Measurements from ENCODE around the gene ITFG1. TPM values are rescaled to one million over a fixed set of nuclear protein-coding genes. Genes with fewer than 3 reads are reported as not detected.

ITFG1 gene
- total and polyA plus RNA-seq, 9 of the 15 experiments (the other 6 are each of a cell fraction or from before 2014, with no cell fraction given) = 17.1 to 83.5 (median 35.8) TPM

GRCh38 chr16:47230296-47230695 is 230.6 kb downstream of the ITFG1 start (continued):
- TF ChIP-seq, protein P1, sequence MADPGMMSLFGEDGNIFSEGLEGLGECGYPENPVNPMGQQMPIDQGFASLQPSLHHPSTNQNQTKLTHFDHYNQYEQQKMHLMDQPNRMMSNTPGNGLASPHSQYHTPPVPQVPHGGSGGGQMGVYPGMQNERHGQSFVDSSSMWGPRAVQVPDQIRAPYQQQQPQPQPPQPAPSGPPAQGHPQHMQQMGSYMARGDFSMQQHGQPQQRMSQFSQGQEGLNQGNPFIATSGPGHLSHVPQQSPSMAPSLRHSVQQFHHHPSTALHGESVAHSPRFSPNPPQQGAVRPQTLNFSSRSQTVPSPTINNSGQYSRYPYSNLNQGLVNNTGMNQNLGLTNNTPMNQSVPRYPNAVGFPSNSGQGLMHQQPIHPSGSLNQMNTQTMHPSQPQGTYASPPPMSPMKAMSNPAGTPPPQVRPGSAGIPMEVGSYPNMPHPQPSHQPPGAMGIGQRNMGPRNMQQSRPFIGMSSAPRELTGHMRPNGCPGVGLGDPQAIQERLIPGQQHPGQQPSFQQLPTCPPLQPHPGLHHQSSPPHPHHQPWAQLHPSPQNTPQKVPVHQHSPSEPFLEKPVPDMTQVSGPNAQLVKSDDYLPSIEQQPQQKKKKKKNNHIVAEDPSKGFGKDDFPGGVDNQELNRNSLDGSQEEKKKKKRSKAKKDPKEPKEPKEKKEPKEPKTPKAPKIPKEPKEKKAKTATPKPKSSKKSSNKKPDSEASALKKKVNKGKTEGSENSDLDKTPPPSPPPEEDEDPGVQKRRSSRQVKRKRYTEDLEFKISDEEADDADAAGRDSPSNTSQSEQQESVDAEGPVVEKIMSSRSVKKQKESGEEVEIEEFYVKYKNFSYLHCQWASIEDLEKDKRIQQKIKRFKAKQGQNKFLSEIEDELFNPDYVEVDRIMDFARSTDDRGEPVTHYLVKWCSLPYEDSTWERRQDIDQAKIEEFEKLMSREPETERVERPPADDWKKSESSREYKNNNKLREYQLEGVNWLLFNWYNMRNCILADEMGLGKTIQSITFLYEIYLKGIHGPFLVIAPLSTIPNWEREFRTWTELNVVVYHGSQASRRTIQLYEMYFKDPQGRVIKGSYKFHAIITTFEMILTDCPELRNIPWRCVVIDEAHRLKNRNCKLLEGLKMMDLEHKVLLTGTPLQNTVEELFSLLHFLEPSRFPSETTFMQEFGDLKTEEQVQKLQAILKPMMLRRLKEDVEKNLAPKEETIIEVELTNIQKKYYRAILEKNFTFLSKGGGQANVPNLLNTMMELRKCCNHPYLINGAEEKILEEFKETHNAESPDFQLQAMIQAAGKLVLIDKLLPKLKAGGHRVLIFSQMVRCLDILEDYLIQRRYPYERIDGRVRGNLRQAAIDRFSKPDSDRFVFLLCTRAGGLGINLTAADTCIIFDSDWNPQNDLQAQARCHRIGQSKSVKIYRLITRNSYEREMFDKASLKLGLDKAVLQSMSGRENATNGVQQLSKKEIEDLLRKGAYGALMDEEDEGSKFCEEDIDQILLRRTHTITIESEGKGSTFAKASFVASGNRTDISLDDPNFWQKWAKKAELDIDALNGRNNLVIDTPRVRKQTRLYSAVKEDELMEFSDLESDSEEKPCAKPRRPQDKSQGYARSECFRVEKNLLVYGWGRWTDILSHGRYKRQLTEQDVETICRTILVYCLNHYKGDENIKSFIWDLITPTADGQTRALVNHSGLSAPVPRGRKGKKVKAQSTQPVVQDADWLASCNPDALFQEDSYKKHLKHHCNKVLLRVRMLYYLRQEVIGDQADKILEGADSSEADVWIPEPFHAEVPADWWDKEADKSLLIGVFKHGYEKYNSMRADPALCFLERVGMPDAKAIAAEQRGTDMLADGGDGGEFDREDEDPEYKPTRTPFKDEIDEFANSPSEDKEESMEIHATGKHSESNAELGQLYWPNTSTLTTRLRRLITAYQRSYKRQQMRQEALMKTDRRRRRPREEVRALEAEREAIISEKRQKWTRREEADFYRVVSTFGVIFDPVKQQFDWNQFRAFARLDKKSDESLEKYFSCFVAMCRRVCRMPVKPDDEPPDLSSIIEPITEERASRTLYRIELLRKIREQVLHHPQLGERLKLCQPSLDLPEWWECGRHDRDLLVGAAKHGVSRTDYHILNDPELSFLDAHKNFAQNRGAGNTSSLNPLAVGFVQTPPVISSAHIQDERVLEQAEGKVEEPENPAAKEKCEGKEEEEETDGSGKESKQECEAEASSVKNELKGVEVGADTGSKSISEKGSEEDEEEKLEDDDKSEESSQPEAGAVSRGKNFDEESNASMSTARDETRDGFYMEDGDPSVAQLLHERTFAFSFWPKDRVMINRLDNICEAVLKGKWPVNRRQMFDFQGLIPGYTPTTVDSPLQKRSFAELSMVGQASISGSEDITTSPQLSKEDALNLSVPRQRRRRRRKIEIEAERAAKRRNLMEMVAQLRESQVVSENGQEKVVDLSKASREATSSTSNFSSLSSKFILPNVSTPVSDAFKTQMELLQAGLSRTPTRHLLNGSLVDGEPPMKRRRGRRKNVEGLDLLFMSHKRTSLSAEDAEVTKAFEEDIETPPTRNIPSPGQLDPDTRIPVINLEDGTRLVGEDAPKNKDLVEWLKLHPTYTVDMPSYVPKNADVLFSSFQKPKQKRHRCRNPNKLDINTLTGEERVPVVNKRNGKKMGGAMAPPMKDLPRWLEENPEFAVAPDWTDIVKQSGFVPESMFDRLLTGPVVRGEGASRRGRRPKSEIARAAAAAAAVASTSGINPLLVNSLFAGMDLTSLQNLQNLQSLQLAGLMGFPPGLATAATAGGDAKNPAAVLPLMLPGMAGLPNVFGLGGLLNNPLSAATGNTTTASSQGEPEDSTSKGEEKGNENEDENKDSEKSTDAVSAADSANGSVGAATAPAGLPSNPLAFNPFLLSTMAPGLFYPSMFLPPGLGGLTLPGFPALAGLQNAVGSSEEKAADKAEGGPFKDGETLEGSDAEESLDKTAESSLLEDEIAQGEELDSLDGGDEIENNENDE (IDR thresholded peaks at IDR 0.05; ENCODE audit: low read depth, low read length) = no peak
- TF ChIP-seq NR1H2 (CRISPR knock-in tag; IDR thresholded peaks at IDR 0.05) = no peak
- TF ChIP-seq ZNF316 (IDR thresholded peaks at IDR 0.05) = no peak
- TF ChIP-seq KLF13 (tag; IDR thresholded peaks at IDR 0.05; ENCODE audit: borderline replicate concordance, low read depth) = no peak
- TF ChIP-seq NR0B1 (IDR thresholded peaks at IDR 0.05; ENCODE audit: partially characterized antibody) = no peak
- TF ChIP-seq, protein P2, sequence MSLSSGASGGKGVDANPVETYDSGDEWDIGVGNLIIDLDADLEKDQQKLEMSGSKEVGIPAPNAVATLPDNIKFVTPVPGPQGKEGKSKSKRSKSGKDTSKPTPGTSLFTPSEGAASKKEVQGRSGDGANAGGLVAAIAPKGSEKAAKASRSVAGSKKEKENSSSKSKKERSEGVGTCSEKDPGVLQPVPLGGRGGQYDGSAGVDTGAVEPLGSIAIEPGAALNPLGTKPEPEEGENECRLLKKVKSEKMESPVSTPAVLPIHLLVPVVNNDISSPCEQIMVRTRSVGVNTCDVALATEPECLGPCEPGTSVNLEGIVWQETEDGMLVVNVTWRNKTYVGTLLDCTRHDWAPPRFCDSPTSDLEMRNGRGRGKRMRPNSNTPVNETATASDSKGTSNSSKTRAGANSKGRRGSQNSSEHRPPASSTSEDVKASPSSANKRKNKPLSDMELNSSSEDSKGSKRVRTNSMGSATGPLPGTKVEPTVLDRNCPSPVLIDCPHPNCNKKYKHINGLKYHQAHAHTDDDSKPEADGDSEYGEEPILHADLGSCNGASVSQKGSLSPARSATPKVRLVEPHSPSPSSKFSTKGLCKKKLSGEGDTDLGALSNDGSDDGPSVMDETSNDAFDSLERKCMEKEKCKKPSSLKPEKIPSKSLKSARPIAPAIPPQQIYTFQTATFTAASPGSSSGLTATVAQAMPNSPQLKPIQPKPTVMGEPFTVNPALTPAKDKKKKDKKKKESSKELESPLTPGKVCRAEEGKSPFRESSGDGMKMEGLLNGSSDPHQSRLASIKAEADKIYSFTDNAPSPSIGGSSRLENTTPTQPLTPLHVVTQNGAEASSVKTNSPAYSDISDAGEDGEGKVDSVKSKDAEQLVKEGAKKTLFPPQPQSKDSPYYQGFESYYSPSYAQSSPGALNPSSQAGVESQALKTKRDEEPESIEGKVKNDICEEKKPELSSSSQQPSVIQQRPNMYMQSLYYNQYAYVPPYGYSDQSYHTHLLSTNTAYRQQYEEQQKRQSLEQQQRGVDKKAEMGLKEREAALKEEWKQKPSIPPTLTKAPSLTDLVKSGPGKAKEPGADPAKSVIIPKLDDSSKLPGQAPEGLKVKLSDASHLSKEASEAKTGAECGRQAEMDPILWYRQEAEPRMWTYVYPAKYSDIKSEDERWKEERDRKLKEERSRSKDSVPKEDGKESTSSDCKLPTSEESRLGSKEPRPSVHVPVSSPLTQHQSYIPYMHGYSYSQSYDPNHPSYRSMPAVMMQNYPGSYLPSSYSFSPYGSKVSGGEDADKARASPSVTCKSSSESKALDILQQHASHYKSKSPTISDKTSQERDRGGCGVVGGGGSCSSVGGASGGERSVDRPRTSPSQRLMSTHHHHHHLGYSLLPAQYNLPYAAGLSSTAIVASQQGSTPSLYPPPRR (CRISPR knock-in tag; IDR thresholded peaks at IDR 0.05; ENCODE audit: borderline replicate concordance) = no peak
